Astrocyte (in vitro differentiated cells and primary cell): ENCODE results near the gene TTLL5. TPM values are rescaled to one million over a fixed set of nuclear protein-coding genes. Genes with fewer than 3 reads are reported as not detected.

Experiments
- DNase-seq: peaks from one replicate; pipeline ENCODE4 v3.0.0-alpha.2; 2010; ENCODE audit warnings: low read depth
- FAIRE-seq: peaks from 2 replicates; lab custom pipeline; 2011; peaks lifted over from hg19 to GRCh38; lab: Jason Lieb, UNC
- H2AFZ ChIP-seq: 2 replicates; pipeline ENCODE4 v1.6.0; 2012; ENCODE audit warnings: low read depth, low read length, inconsistent platforms
- H3K27ac ChIP-seq: 2 replicates; pipeline ENCODE4 v1.5.1; 2011; ENCODE audit warnings: low read depth, low read length, inconsistent platforms
- H3K27me3 ChIP-seq: 2 replicates; pipeline ENCODE4 v1.6.0; 2011; ENCODE audit warnings: low read length, inconsistent platforms; ENCODE audit not compliant: insufficient read depth
- H3K36me3 ChIP-seq: 2 replicates; pipeline ENCODE4 v1.5.1; 2011; ENCODE audit warnings: low read length, inconsistent platforms; ENCODE audit not compliant: insufficient read depth
- H3K4me1 ChIP-seq: 2 replicates; pipeline ENCODE4 v1.5.1; 2011; ENCODE audit warnings: low read length, inconsistent platforms; ENCODE audit not compliant: insufficient read depth
- H3K4me2 ChIP-seq: 2 replicates; pipeline ENCODE4 v1.6.0; 2012; ENCODE audit warnings: low read length, inconsistent platforms
- H3K4me3 ChIP-seq: 2 replicates; pipeline ENCODE4 v1.5.1; 2011; ENCODE audit warnings: low read depth, mild to moderate bottlenecking, low read length, inconsistent platforms; ENCODE audit not compliant: insufficient read depth
- H3K79me2 ChIP-seq: 2 replicates; pipeline ENCODE4 v1.6.0; 2012; ENCODE audit warnings: mild to moderate bottlenecking, low read length, inconsistent platforms; ENCODE audit not compliant: insufficient read depth
- H3K9ac ChIP-seq: 2 replicates; pipeline ENCODE4 v1.6.0; 2012; ENCODE audit warnings: mild to moderate bottlenecking, low read length, inconsistent platforms
- H3K9me3 ChIP-seq: 2 replicates; pipeline ENCODE4 v1.5.1; 2012; ENCODE audit warnings: low read depth, mild to moderate bottlenecking, low read length, inconsistent platforms; ENCODE audit not compliant: insufficient read depth
- H4K20me1 ChIP-seq: 2 replicates; pipeline ENCODE4 v1.6.0; 2012; ENCODE audit warnings: low read length, inconsistent platforms; ENCODE audit not compliant: insufficient read depth
- H3K27ac Mint-ChIP-seq: one replicate; pipeline ENCODE4 v1.8.0; 2021; ENCODE audit warnings: mild to moderate bottlenecking, mixed read lengths; ENCODE audit not compliant: unreplicated experiment
- H3K27me3 Mint-ChIP-seq: one replicate; pipeline ENCODE4 v1.8.0; 2021; ENCODE audit warnings: low read depth, mixed read lengths; ENCODE audit not compliant: unreplicated experiment
- H3K36me3 Mint-ChIP-seq: one replicate; pipeline ENCODE4 v1.8.0; 2021; ENCODE audit warnings: low read depth, mixed read lengths; ENCODE audit not compliant: unreplicated experiment
- H3K4me1 Mint-ChIP-seq: one replicate; pipeline ENCODE4 v1.8.0; 2021; ENCODE audit warnings: low read depth, mixed read lengths; ENCODE audit not compliant: unreplicated experiment
- H3K4me3 Mint-ChIP-seq: one replicate; pipeline ENCODE4 v1.8.0; 2021; ENCODE audit warnings: mild to moderate bottlenecking, moderate library complexity, mixed read lengths; ENCODE audit not compliant: unreplicated experiment
- H3K9me3 Mint-ChIP-seq: one replicate; pipeline ENCODE4 v1.8.0; 2021; ENCODE audit warnings: mild to moderate bottlenecking, mixed read lengths; ENCODE audit not compliant: unreplicated experiment
- CTCF ChIP-seq: IDR thresholded peaks from 2 replicates; pipeline ENCODE4 v1.5.1; 2011; ENCODE audit warnings: low read depth, mild to moderate bottlenecking, inconsistent platforms, low read length, moderate library complexity; ENCODE audit not compliant: insufficient read depth
- EZH2 ChIP-seq: IDR thresholded peaks from 2 replicates; pipeline ENCODE4 v1.6.1; 2012; ENCODE audit warnings: mild to moderate bottlenecking, low read length, inconsistent platforms; ENCODE audit not compliant: insufficient read depth
- total RNA-seq: library from RNA; stranded (reverse); gene quantifications from 2 replicates; pipeline ENCODE4 v1.2.1, GENCODE V29; 2021

TTLL5 gene
- total RNA-seq, 1 donor from 2014 or later, result 24.0 TPM

DNA sequence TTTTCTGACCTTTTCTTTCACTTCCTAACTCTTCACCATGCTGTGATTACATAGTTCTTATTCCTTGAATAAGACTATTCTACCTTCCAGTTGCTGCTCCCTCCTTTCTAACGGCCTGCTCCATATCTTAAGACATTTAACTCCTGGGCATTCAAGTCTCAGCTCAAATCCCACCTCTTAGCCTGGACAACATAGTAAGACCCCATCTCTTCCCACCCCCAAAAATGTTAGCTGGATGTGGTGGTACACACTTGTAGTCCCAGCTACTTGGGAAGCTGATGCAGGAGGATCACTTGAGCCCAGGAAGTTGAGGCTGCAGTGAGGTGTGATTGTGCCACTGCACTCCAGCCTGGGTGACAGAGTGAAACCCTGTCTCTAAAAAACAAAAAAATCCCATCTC is 11.3 kb upstream of the TTLL5 start:
- Histone ChIP-seq H3K4me3 (no peak overlapping the region), H3K9me3 (no peaks in the 10 kb centered on the region), H2AFZ (no peak overlapping the region), H3K27me3 (no peaks in the 10 kb centered on the region), H3K27ac (no peak overlapping the region), H3K79me2 (no peaks in the 10 kb centered on the region), H3K36me3 (peaks cover 30% of the 10 kb centered on the region), H4K20me1 (peaks cover 3% of the 10 kb centered on the region), H3K4me1 (peaks cover 37% of the 10 kb centered on the region), H3K9ac (no peak overlapping the region), H3K4me2 (no peak overlapping the region)
- Mint-ChIP-seq H3K4me1 (peaks cover 37% of the 10 kb centered on the region), H3K4me3 (no peak overlapping the region), H3K27ac (no peak overlapping the region), H3K27me3 (no peaks in the 10 kb centered on the region), H3K9me3 (no peaks in the 10 kb centered on the region), H3K36me3 (peaks cover 14% of the 10 kb centered on the region)
- FAIRE-seq (no peak), DNase-seq (no peak)
- no peak for TF ChIP-seq CTCF
- no peak for TF ChIP-seq EZH2

- Mint-ChIP-seq H3K9me3 (no peaks in the 10 kb centered on the region), H3K36me3 (peaks cover 16% of the 10 kb centered on the region), H3K4me1 (peaks cover 36% of the 10 kb centered on the region), H3K27ac (no peak overlapping the region), H3K4me3 (no peak overlapping the region), H3K27me3 (no peaks in the 10 kb centered on the region)
- Histone ChIP-seq H4K20me1 (peaks cover 3% of the 10 kb centered on the region), H3K4me3 (no peak overlapping the region), H3K79me2 (no peaks in the 10 kb centered on the region), H2AFZ (no peak overlapping the region), H3K9ac (no peak overlapping the region), H3K27ac (no peak overlapping the region), H3K36me3 (peaks cover 30% of the 10 kb centered on the region), H3K4me2 (no peak overlapping the region), H3K9me3 (no peaks in the 10 kb centered on the region), H3K27me3 (no peaks in the 10 kb centered on the region), H3K4me1 (peaks cover 37% of the 10 kb centered on the region)
- FAIRE-seq, result no peak
- no peak for TF ChIP-seq CTCF
- TF ChIP-seq EZH2, result no peak
- DNase-seq, result no peak
Measured at GRCh38 chr14:75650253-75651058, 10.6 kb upstream of the TTLL5 start.

DNA sequence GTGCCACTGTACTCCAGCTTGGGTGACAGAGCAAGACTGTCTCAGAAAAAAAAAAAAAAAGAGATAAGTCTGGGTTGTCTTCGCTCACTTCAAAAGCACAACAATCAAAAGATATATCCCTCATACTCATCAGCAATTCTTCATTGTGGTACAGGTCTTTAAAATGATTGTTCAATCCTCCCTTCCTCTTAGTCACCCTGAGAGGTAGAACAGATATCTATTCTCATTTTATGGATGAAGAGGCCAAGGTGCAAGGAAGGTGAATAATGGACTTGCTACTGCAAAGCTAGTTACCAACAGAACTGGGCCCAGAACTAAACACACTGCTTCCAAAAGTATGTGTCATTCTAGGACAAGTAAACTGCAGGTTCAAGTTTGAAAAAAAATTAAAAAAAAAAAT is 7.5 kb upstream of the TTLL5 start:
- Mint-ChIP-seq H3K36me3 (peaks cover 16% of the 10 kb centered on the region), H3K27ac (no peak overlapping the region), H3K4me3 (no peak overlapping the region), H3K27me3 (no peaks in the 10 kb centered on the region), H3K4me1 (peaks cover 8% of the 10 kb centered on the region), H3K9me3 (no peaks in the 10 kb centered on the region)
- Histone ChIP-seq H3K9me3 (no peaks in the 10 kb centered on the region), H3K27me3 (no peaks in the 10 kb centered on the region), H3K4me2 (no peak overlapping the region), H2AFZ (no peak overlapping the region), H3K9ac (no peak overlapping the region), H4K20me1 (peaks cover 3% of the 10 kb centered on the region), H3K36me3 (peaks cover 35% of the 10 kb centered on the region), H3K4me1 (peaks cover 8% of the 10 kb centered on the region), H3K4me3 (no peak overlapping the region), H3K27ac (no peak overlapping the region), H3K79me2 (peaks cover 5% of the 10 kb centered on the region)
- no peak for FAIRE-seq
- TF ChIP-seq CTCF (no peak), EZH2 (no peak)
- DNase-seq, result no peak
